MCF 10A (cell line): ENCODE data around the gene TRIML1. TPM values are rescaled to one million over a fixed set of nuclear protein-coding genes. Genes with fewer than 3 reads are reported as not detected.

Source experiments
- BruUV-seq: library from RNA; stranded (reverse); fragments of 400-500 nt; replicated peaks from 2 replicates; lab custom pipeline; 2021; lab: Mats Ljungman, UMichigan
- CTCF ChIA-PET: fragments of 300-600 bp; sonication (Branson Sonifier 250); formaldehyde crosslinking; extraction: SDS; loops from one replicate; lab custom pipeline; 2021; ENCODE audit warnings: antibody characterized with exemption, inconsistent platforms; lab: Yijun Ruan, JAX
- POLR2A ChIA-PET: fragments of 300-600, 350-650 bp; sonication (Branson Sonifier 250); formaldehyde crosslinking; extraction: SDS; loops from one replicate; lab custom pipeline; 2020; ENCODE audit warnings: antibody characterized with exemption, inconsistent platforms; lab: Yijun Ruan, JAX
- DNase-seq: peaks from one replicate; pipeline ENCODE4 v3.0.0-alpha.2; 2018; ENCODE audit not compliant: unreplicated experiment
- H3K27ac Mint-ChIP-seq: one replicate; pipeline ENCODE4 v1.8.0; 2022; ENCODE audit warnings: mild to moderate bottlenecking, low read depth, mixed read lengths; ENCODE audit not compliant: unreplicated experiment
- H3K27me3 Mint-ChIP-seq: one replicate; pipeline ENCODE4 v1.8.0; 2022; ENCODE audit warnings: mixed read lengths; ENCODE audit not compliant: insufficient read depth, unreplicated experiment
- H3K36me3 Mint-ChIP-seq: one replicate; pipeline ENCODE4 v1.8.0; 2022; ENCODE audit warnings: mild to moderate bottlenecking, moderate library complexity, mixed read lengths; ENCODE audit not compliant: insufficient read depth, unreplicated experiment
- H3K4me1 Mint-ChIP-seq: one replicate; pipeline ENCODE4 v1.8.0; 2022; ENCODE audit warnings: mixed read lengths; ENCODE audit not compliant: insufficient read depth, unreplicated experiment
- H3K4me3 Mint-ChIP-seq: one replicate; pipeline ENCODE4 v1.8.0; 2022; ENCODE audit warnings: mild to moderate bottlenecking, moderate library complexity, mixed read lengths; ENCODE audit not compliant: unreplicated experiment
- H3K9me3 Mint-ChIP-seq: one replicate; pipeline ENCODE4 v1.8.0; 2022; ENCODE audit warnings: mixed read lengths; ENCODE audit not compliant: unreplicated experiment
- CTCF ChIP-seq: fragments of 200-600 bp; IDR thresholded peaks from one replicate; pipeline ENCODE4 v1.8.0; 2022; ENCODE audit warnings: antibody characterized with exemption, mild to moderate bottlenecking; ENCODE audit not compliant: unreplicated experiment
- intact Hi-C: fragments of 100-400 bp; cut with micrococcal nuclease; formaldehyde crosslinking; loops from 2 replicates; pipeline ENCODE4 v1.14.1; 2022
- total RNA-seq: library from RNA; stranded (reverse); gene quantifications from 2 replicates; pipeline ENCODE4 v1.2.3, GENCODE V29; 2022

Gene TRIML1
- total RNA-seq, 1 experiment from 2014 or later = not detected

GRCh38 chr4:188139671-188140070 is 430 bp downstream of the TRIML1 start:
- Mint-ChIP-seq H3K9me3 (no peaks in the 10 kb centered on the region), H3K27ac (no peak overlapping the region), H3K36me3 (no peaks in the 10 kb centered on the region), H3K27me3 (no peaks in the 10 kb centered on the region), H3K4me3 (no peak overlapping the region), H3K4me1 (peaks cover 5% of the 10 kb centered on the region)
- intact Hi-C loops = no loop called here
- no peak for TF ChIP-seq CTCF
- CTCF ChIA-PET = interaction anchor here (0.6 kb wide), 1 partner anchor 145 kb away, joined by 3 read pairs; no protein-coding TSS in a partner anchor
- DNase-seq = no peak
- no TSS peak for BruUV-seq
- POLR2A ChIA-PET = interaction anchor here (1.7 kb wide), 1 partner anchor 12 kb away, joined by 4 read pairs; no protein-coding TSS in a partner anchor

- no peaks in the 10 kb centered on the region for H3K36me3 Mint-ChIP-seq
- intact Hi-C loops = no loop called here
- H3K27ac Mint-ChIP-seq = no peak overlapping the region
- H3K4me3 Mint-ChIP-seq = no peak overlapping the region
- H3K27me3 Mint-ChIP-seq = no peaks in the 10 kb centered on the region
- peaks cover 5% of the 10 kb centered on the region for H3K4me1 Mint-ChIP-seq
- BruUV-seq = no TSS peak
- CTCF ChIA-PET = interaction anchor here (0.6 kb wide), 1 partner anchor 27 kb away, joined by 3 read pairs; no protein-coding TSS in a partner anchor
- DNase-seq = peak; percentile 13
- no peak for TF ChIP-seq CTCF
- POLR2A ChIA-PET = no interaction called here
- no peaks in the 10 kb centered on the region for H3K9me3 Mint-ChIP-seq
These were observed 4.5 kb downstream of the TRIML1 start for GRCh38 chr4:188143731-188144130.

DNA sequence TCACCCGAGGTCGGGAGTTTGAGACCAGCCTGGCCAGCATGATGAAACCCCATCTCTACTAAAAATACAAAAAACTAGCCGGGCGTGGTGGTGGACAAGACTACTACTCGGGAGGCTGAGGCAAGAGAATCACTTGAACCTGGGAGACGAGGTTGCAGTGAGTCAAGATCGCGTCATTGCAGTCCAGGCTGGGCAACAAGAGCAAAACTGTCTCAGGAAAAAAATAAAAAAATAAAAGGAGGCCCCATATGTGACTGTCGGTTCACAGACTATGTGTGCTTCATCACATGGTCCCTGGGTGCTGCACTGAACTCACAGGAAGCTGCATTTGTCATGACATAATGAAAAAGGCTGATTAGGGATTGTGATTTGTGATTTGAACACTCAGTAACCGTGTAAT is 6.4 kb downstream of the TRIML1 start:
- POLR2A ChIA-PET = no interaction called here
- Mint-ChIP-seq H3K36me3 (no peaks in the 10 kb centered on the region), H3K27me3 (no peaks in the 10 kb centered on the region), H3K9me3 (no peaks in the 10 kb centered on the region), H3K27ac (no peak overlapping the region), H3K4me3 (no peak overlapping the region), H3K4me1 (peaks cover 5% of the 10 kb centered on the region)
- intact Hi-C loops = no loop called here
- no peak for TF ChIP-seq CTCF
- CTCF ChIA-PET = interaction anchor here (0.6 to 0.8 kb wide), 3 partner anchors 65 to 390 kb away, joined by 3 read pairs; no protein-coding TSS in a partner anchor
- BruUV-seq = no TSS peak
- no peak for DNase-seq

DNA sequence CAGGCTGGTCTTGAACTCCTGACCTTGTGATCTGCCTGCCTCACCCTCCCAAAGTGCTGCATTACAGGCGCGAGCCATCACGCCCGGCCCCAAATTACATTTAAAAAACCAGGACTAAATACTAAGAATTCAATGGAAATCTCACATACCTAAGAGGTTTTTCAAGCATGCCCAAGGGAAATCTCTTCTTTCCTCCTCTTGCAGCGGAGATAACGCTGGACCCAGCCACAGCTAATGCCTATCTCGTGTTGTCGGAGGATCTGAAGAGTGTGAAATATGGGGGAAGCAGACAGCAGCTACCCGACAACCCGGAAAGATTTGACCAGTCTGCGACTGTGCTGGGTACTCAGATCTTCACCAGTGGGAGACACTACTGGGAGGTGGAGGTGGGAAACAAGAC is 7.4 kb downstream of the TRIML1 start:
- POLR2A ChIA-PET = no interaction called here
- no peaks in the 10 kb centered on the region for H3K9me3 Mint-ChIP-seq

More for the DNA sequence above, 7.4 kb downstream of the TRIML1 start:
- Mint-ChIP-seq H3K36me3 (no peaks in the 10 kb centered on the region), H3K27me3 (no peaks in the 10 kb centered on the region), H3K4me1 (peaks cover 5% of the 10 kb centered on the region), H3K4me3 (no peak overlapping the region), H3K27ac (no peak overlapping the region)
- DNase-seq = no peak
- no peak for TF ChIP-seq CTCF
- intact Hi-C loops = no loop called here
- no TSS peak for BruUV-seq
- CTCF ChIA-PET = no interaction called here
